HEK293 (cell line): ENCODE results near the gene TAS2R50.

ENCODE experiments used
- CTCF ChIA-PET: fragments of 350-600 bp; formaldehyde crosslinking; extraction: SDS; loops from one replicate; lab custom pipeline; 2021; ENCODE audit warnings: antibody characterized with exemption; lab: Yijun Ruan, JAX
- POLR2A ChIA-PET: fragments of 300-600 bp; formaldehyde crosslinking; extraction: SDS; loops from one replicate; lab custom pipeline; 2020; ENCODE audit warnings: antibody characterized with exemption, inconsistent platforms; lab: Yijun Ruan, JAX
- H3K27ac ChIP-seq: fragments of 200-500 bp; sonication (Bioruptor generic); 2 replicates; pipeline ENCODE4 v1.5.1; 2014; ENCODE audit warnings: low read depth, low read length, control low read depth, inconsistent platforms; ENCODE audit errors: extremely low read depth
- H3K36me3 ChIP-seq, 2 experiments: fragments of 200-500 bp in 1 of 2; sonication (Bioruptor generic) in 1 of 2; 1 replicate in 1 of 2; 2 replicates in 1 of 2; pipeline ENCODE4 v1.5.1; 2014 to 2017; ENCODE audit warnings: inconsistent platforms in 2 of 2, low read length in 2 of 2; ENCODE audit not compliant: control insufficient read depth in 2 of 2, insufficient read depth in 1 of 2
- H3K4me1 ChIP-seq: fragments of 200-500 bp; sonication (Bioruptor generic); 2 replicates; pipeline ENCODE4 v1.5.1; 2014; ENCODE audit warnings: mild to moderate bottlenecking, low read length, inconsistent platforms; ENCODE audit not compliant: control insufficient read depth, insufficient read depth
- H3K4me3 ChIP-seq: 2 replicates; pipeline ENCODE4 v1.5.1; 2011; ENCODE audit warnings: low read depth, mild to moderate bottlenecking, control low read depth, low read length, moderate library complexity
- H3K9me3 ChIP-seq: fragments of 200-500 bp; sonication (Bioruptor generic); 2 replicates; pipeline ENCODE4 v1.5.1; 2014; ENCODE audit warnings: low read depth, low read length, inconsistent platforms; ENCODE audit not compliant: control insufficient read depth, insufficient read depth
- ATF2 ChIP-seq: fragments of 450-650 bp; formaldehyde crosslinking; IDR thresholded peaks from 2 replicates; pipeline ENCODE4 v1.5.1; 2016; ENCODE audit warnings: missing biosample characterization, missing genetic modification characterization, low read depth
- GLIS2 ChIP-seq: fragments of 450-650 bp; formaldehyde crosslinking; IDR thresholded peaks from 2 replicates; pipeline ENCODE4 v1.5.1; 2016; ENCODE audit warnings: missing biosample characterization, missing genetic modification characterization
- KLF9 ChIP-seq: fragments of 450-650 bp; formaldehyde crosslinking; IDR thresholded peaks from 2 replicates; pipeline ENCODE4 v1.5.1; 2016; ENCODE audit warnings: missing biosample characterization, missing genetic modification characterization, low read depth
- OVOL3 ChIP-seq: fragments of 450-650 bp; formaldehyde crosslinking; IDR thresholded peaks from 2 replicates; pipeline ENCODE4 v1.5.1; 2016; ENCODE audit warnings: missing biosample characterization, missing genetic modification characterization
- PRDM2 ChIP-seq: fragments of 450-650 bp; formaldehyde crosslinking; IDR thresholded peaks from 2 replicates; pipeline ENCODE4 v1.5.1; 2016; ENCODE audit warnings: missing biosample characterization, missing genetic modification characterization, borderline replicate concordance
- PRDM6 ChIP-seq: fragments of 450-650 bp; formaldehyde crosslinking; IDR thresholded peaks from 2 replicates; pipeline ENCODE4 v1.5.1; 2017; ENCODE audit warnings: missing biosample characterization, missing genetic modification characterization
- SCRT1 ChIP-seq: fragments of 450-650 bp; formaldehyde crosslinking; IDR thresholded peaks from 2 replicates; pipeline ENCODE4 v1.5.1; 2016; ENCODE audit warnings: missing biosample characterization, missing genetic modification characterization, borderline replicate concordance
- SCRT2 ChIP-seq: fragments of 450-650 bp; formaldehyde crosslinking; IDR thresholded peaks from 2 replicates; pipeline ENCODE4 v1.5.1; 2016; ENCODE audit warnings: missing biosample characterization, missing genetic modification characterization
- SP2 ChIP-seq: fragments of 450-650 bp; formaldehyde crosslinking; IDR thresholded peaks from 2 replicates; pipeline ENCODE4 v1.5.1; 2016; ENCODE audit warnings: missing biosample characterization, missing genetic modification characterization
- SP3 ChIP-seq: fragments of 450-650 bp; formaldehyde crosslinking; IDR thresholded peaks from 2 replicates; pipeline ENCODE4 v1.5.1; 2016; ENCODE audit warnings: missing biosample characterization, missing genetic modification characterization
- ZFP41 ChIP-seq: fragments of 450-650 bp; formaldehyde crosslinking; IDR thresholded peaks from 2 replicates; pipeline ENCODE4 v1.5.1; 2016; ENCODE audit warnings: missing biosample characterization, missing genetic modification characterization, borderline replicate concordance
- ZNF146 ChIP-seq: fragments of 450-650 bp; formaldehyde crosslinking; IDR thresholded peaks from 2 replicates; pipeline ENCODE4 v1.5.1; 2016; ENCODE audit warnings: missing biosample characterization, missing genetic modification characterization
- ZNF211 ChIP-seq: fragments of 450-650 bp; formaldehyde crosslinking; IDR thresholded peaks from 2 replicates; pipeline ENCODE4 v1.5.1; 2016; ENCODE audit warnings: low read depth, missing biosample characterization, missing genetic modification characterization
- ZNF311 ChIP-seq: fragments of 450-650 bp; formaldehyde crosslinking; IDR thresholded peaks from 2 replicates; pipeline ENCODE4 v1.5.1; 2017; ENCODE audit warnings: missing biosample characterization, missing genetic modification characterization, borderline replicate concordance
- ZNF404 ChIP-seq: fragments of 450-650 bp; formaldehyde crosslinking; IDR thresholded peaks from 2 replicates; pipeline ENCODE4 v1.5.1; 2017; ENCODE audit warnings: missing biosample characterization, missing genetic modification characterization
- ZNF48 ChIP-seq: fragments of 450-650 bp; formaldehyde crosslinking; IDR thresholded peaks from 2 replicates; pipeline ENCODE4 v1.5.1; 2016; ENCODE audit warnings: missing biosample characterization, missing genetic modification characterization
- ZNF518A ChIP-seq: fragments of 450-650 bp; formaldehyde crosslinking; conservative IDR thresholded peaks from 2 replicates; pipeline ENCODE4 v1.5.1; 2016; ENCODE audit warnings: low read depth, missing biosample characterization, missing genetic modification characterization
- ZNF560 ChIP-seq: fragments of 450-650 bp; formaldehyde crosslinking; IDR thresholded peaks from 2 replicates; pipeline ENCODE4 v1.5.1; 2017; ENCODE audit warnings: missing biosample characterization, missing genetic modification characterization, borderline replicate concordance
- ZNF580 ChIP-seq: fragments of 450-650 bp; formaldehyde crosslinking; IDR thresholded peaks from 2 replicates; pipeline ENCODE4 v1.5.1; 2016; ENCODE audit warnings: missing biosample characterization, missing genetic modification characterization
- ZNF660 ChIP-seq: fragments of 450-650 bp; IDR thresholded peaks from 2 replicates; pipeline ENCODE4 v1.5.1; 2018; ENCODE audit warnings: missing biosample characterization, mild to moderate bottlenecking, missing genetic modification characterization
- ZSCAN30 ChIP-seq: fragments of 450-650 bp; IDR thresholded peaks from 2 replicates; pipeline ENCODE4 v1.5.1; 2018; ENCODE audit warnings: missing biosample characterization, mild to moderate bottlenecking, missing genetic modification characterization, moderate library complexity

Gene TAS2R50

GRCh38 chr12:10994307-10994706, 7.6 kb upstream of the TAS2R50 start:
- ChIA-PET CTCF (no interaction called here), POLR2A (no interaction called here)
- TF ChIP-seq ZNF146 (no peak), OVOL3 (no peak), ZNF48 (tag by site-specific recombination) (no peak), SCRT1 (tag by site-specific recombination) (no peak), SP2 (tag by site-specific recombination) (no peak), KLF9 (tag by site-specific recombination) (no peak), ZFP41 (tag by site-specific recombination) (no peak), ATF2 (tag by site-specific recombination) (no peak), ZSCAN30 (tag by site-specific recombination) (no peak), ZNF404 (no peak)
- Histone ChIP-seq H3K36me3 (peaks cover 0 to 6% of the 10 kb centered on the region in 2 experiments; a peak in 2 of 3 replicates), H3K9me3 (no peaks in the 10 kb centered on the region), H3K4me3 (no peak overlapping the region), H3K27ac (no peak overlapping the region), H3K4me1 (no peaks in the 10 kb centered on the region)

- Histone ChIP-seq H3K9me3 (no peaks in the 10 kb centered on the region), H3K27ac (no peak overlapping the region), H3K4me1 (no peaks in the 10 kb centered on the region), H3K4me3 (no peak overlapping the region), H3K36me3 (peaks cover 0 to 4% of the 10 kb centered on the region in 2 experiments; a peak in 1 of 3 replicates)
- CTCF ChIA-PET: no interaction called here
- POLR2A ChIA-PET: no interaction called here
- TF ChIP-seq ZNF660 (no peak), GLIS2 (tag by site-specific recombination) (no peak), PRDM2 (tag by site-specific recombination) (no peak), ZNF311 (tag by site-specific recombination) (no peak), SP3 (no peak), ZNF518A (tag by site-specific recombination) (no peak), SCRT2 (tag by site-specific recombination) (no peak), ZNF211 (tag by site-specific recombination) (no peak), PRDM6 (no peak), ZNF580 (tag by site-specific recombination) (no peak), ZNF560 (tag by site-specific recombination) (no peak)
Observed at GRCh38 chr12:10989107-10989506, 2.4 kb upstream of the TAS2R50 start.
